GM12878 (cell line): ENCODE results near the gene ADAMTS17. TPM values are rescaled to one million over a fixed set of nuclear protein-coding genes. Genes with fewer than 3 reads are reported as not detected.

Experiments used
- ATAC-seq: fragments of 200-7000 bp; cut with Tn5 transposase; 3 replicates; pipeline ENCODE4 v1.9.1; 2020; ENCODE audit warnings: mild to moderate bottlenecking, moderate library complexity
- BruUV-seq: library from RNA; stranded (reverse); fragments of 400-500 nt; replicated peaks from 2 replicates; lab custom pipeline; 2021; lab: Mats Ljungman, UMichigan
- CTCF ChIA-PET: fragments of 300-600 bp; sonication (Branson Sonifier 250); formaldehyde crosslinking; extraction: SDS; loops from one replicate; lab custom pipeline; 2021; ENCODE audit warnings: inconsistent platforms; lab: Yijun Ruan, JAX
- POLR2A ChIA-PET: fragments of 350-600 bp; formaldehyde crosslinking; extraction: SDS; loops from one replicate; lab custom pipeline; 2021; ENCODE audit warnings: inconsistent platforms; lab: Charles Lee
- RAD21 ChIA-PET: fragments of 300-600 bp; sonication (Branson Sonifier 250); formaldehyde crosslinking; loops from one replicate; lab custom pipeline; 2023; ENCODE audit warnings: antibody characterized with exemption; ENCODE audit not compliant: unreplicated experiment; lab: Charles Lee
- SMC1A ChIA-PET: fragments of 300-600 bp; sonication (Branson Sonifier 250); formaldehyde crosslinking; loops from one replicate; lab custom pipeline; 2023; ENCODE audit not compliant: unreplicated experiment, uncharacterized antibody; lab: Charles Lee
- DNase-seq: peaks from one replicate; pipeline ENCODE4 v3.0.0-alpha.2; 2011; ENCODE audit warnings: low read depth, low spot score
- FAIRE-seq: peaks from 3 replicates; lab custom pipeline; 2011; peaks lifted over from hg19 to GRCh38; lab: Jason Lieb, UNC
- H2AFZ ChIP-seq: 2 replicates; pipeline ENCODE4 v1.6.0; 2011; ENCODE audit warnings: low read depth, low read length, control low read depth; ENCODE audit not compliant: control insufficient read depth
- H3K27ac ChIP-seq: 2 replicates; pipeline ENCODE4 v1.5.1; 2011; ENCODE audit warnings: control low read depth; ENCODE audit not compliant: control insufficient read depth, insufficient read depth
- H3K27me3 ChIP-seq, 2 experiments: replicated peaks in 1 of 2; 2 replicates each; pipeline versions ENCODE4 v1.6.0 to v1.6.1; 2011; ENCODE audit warnings: low read length in 1 of 2; ENCODE audit not compliant: control insufficient read depth in 2 of 2, insufficient read depth in 2 of 2
- H3K36me3 ChIP-seq, 2 experiments: 2 replicates each; pipeline ENCODE4 v1.5.1; 2011; ENCODE audit warnings: low read length in 1 of 2; ENCODE audit not compliant: control insufficient read depth in 2 of 2, insufficient read depth in 2 of 2
- H3K4me1 ChIP-seq: 2 replicates; pipeline ENCODE4 v1.6.1; 2011; ENCODE audit warnings: mild to moderate bottlenecking, low read length, moderate library complexity, mixed read lengths; ENCODE audit not compliant: control insufficient read depth, insufficient read depth
- H3K4me2 ChIP-seq: 2 replicates; pipeline ENCODE4 v1.6.0; 2011; ENCODE audit warnings: control low read depth; ENCODE audit not compliant: control insufficient read depth, insufficient read depth
- H3K4me3 ChIP-seq: fragments of 200-600 bp; sonication (generic); 2 replicates; pipeline ENCODE4 v1.5.1; 2016
- H3K79me2 ChIP-seq: 2 replicates; pipeline ENCODE4 v1.6.0; 2011; ENCODE audit warnings: low read length; ENCODE audit not compliant: control insufficient read depth, insufficient read depth
- H3K9ac ChIP-seq: 2 replicates; pipeline ENCODE4 v1.8.0; 2011; ENCODE audit warnings: low read length, control low read depth, mixed read lengths; ENCODE audit not compliant: control insufficient read depth, insufficient read depth
- H3K9me3 ChIP-seq: replicated peaks from 3 replicates; pipeline ENCODE4 v1.5.1; 2011; ENCODE audit warnings: mild to moderate bottlenecking, low read length; ENCODE audit not compliant: control insufficient read depth, insufficient read depth
- H4K20me1 ChIP-seq: 2 replicates; pipeline ENCODE4 v1.6.0; 2011; ENCODE audit not compliant: control insufficient read depth, insufficient read depth
- NFIC ChIP-seq: IDR thresholded peaks from 2 replicates; pipeline ENCODE4 v1.6.1; 2012; ENCODE audit warnings: low read depth, mild to moderate bottlenecking, inconsistent platforms, low read length, moderate library complexity
- ZNF592 ChIP-seq: fragments of 450-650 bp; IDR thresholded peaks from 2 replicates; pipeline ENCODE4 v1.6.1; 2017; ENCODE audit warnings: mild to moderate bottlenecking, moderate library complexity
- WGBS: methylation state at CpG from one replicate; pipeline ENCODE4 v1.1.6; 2016; ENCODE audit warnings: low lambda C conversion rate; ENCODE audit not compliant: insufficient replicate concordance, insufficient coverage; ENCODE audit errors: missing lambda C conversion rate; 5-methylcytosine and 5-hydroxymethylcytosine counted together
- in situ Hi-C: fragments of 300-500 bp; cut with MboI; formaldehyde crosslinking; loops from 9 replicates; pipeline ENCODE4 v1.14.3; 2018; ENCODE audit warnings: mixed read lengths
- intact Hi-C: fragments of 100-400 bp; cut with micrococcal nuclease; formaldehyde crosslinking; loops from one replicate; pipeline ENCODE4 v1.14.2; 2022; ENCODE audit not compliant: unreplicated experiment
- polyA plus RNA-seq, 11 experiments: library from polyadenylated mRNA; depleted of rRNA in 4 of 11; unstranded in 6 of 11; stranded (reverse) in 5 of 11; fragments of >200 nt; fragmentation: Nextera tagmentation in 4 of 11; fragmentation: Illumina TruSeq in 1 of 11; extraction: Ambion mirVana in 4 of 11; extraction: Trizol in 1 of 11; gene quantifications; 1 replicate in 1 of 11; 2 replicates in 10 of 11; pipeline versions ENCODE4 v1.2.1 to v1.2.3, GENCODE V29; 2011 to 2016; ENCODE audit warnings: inconsistent platforms in 2 of 11, missing spikeins in 2 of 11, low read depth in 1 of 11
- total RNA-seq, 4 experiments: library from RNA; depleted of rRNA in 3 of 4; stranded (reverse); fragments of >200 nt in 3 of 4; fragmentation: Illumina TruSeq in 1 of 4; extraction: Trizol in 1 of 4; gene quantifications; 2 replicates each; pipeline versions ENCODE4 v1.2.1 to v1.2.3, GENCODE V29; 2013 to 2021

Gene ADAMTS17
- total and polyA plus RNA-seq, 10 of the 15 experiments (the other 5 are each of a cell fraction or from before 2014, with no cell fraction given): 0.04 to 0.50 (median 0.10) TPM; not detected in 4

GRCh38 chr15:100205549-100206295, 136.1 kb downstream of the ADAMTS17 start:
- FAIRE-seq (no peak), DNase-seq (no peak), ATAC-seq (no peak)
- RAD21 ChIA-PET: no interaction called here
- Histone ChIP-seq H3K4me1 (0 out of 2 replicates have a peak, but pooled peaks cover 5% of the 10 kb centered on the region), H3K4me3 (no peak overlapping the region), H3K36me3 (no peaks in the 10 kb centered on the region), H3K79me2 (no peaks in the 10 kb centered on the region), H2AFZ (no peak overlapping the region), H4K20me1 (no peaks in the 10 kb centered on the region), H3K4me2 (no peak overlapping the region), H3K9me3 (no peaks in the 10 kb centered on the region; the same call in 2 of the 3 replicates), H3K9ac (no peak overlapping the region), H3K27ac (no peak overlapping the region), H3K27me3 (no peaks in the 10 kb centered on the region)
- intact Hi-C loops (no loop called here), in situ Hi-C loops (no loop called here)
- TF ChIP-seq ZNF592 (no peak), NFIC (no peak)
- POLR2A ChIA-PET: no interaction called here
- SMC1A ChIA-PET: no interaction called here
- BruUV-seq: no TSS peak
- WGBS: 46% methylated on average over 15 of the region's 17 CpGs
- CTCF ChIA-PET: no interaction called here
